HG02610 (cell line): ENCODE measurements around the gene PHACTR2.
"Not testable (repeated sequence)": the region's sequence is repeated elsewhere in the genome, so short reads cannot be mapped to it uniquely, and the experiment has no call there.

Experiments used
- ATAC-seq: cut with Tn5 transposase; IDR thresholded peaks from one replicate; pipeline ENCODE4 v1.9.1; 2021; ENCODE audit warnings: mild to moderate bottlenecking, moderate library complexity; ENCODE audit not compliant: unreplicated experiment

Gene PHACTR2

GRCh38 chr6:143759666-143760065 is 81.9 kb downstream of the PHACTR2 start:
- no peak for ATAC-seq

GRCh38 chr6:143761074-143761473 is 83.3 kb downstream of the PHACTR2 start:
- no peak for ATAC-seq

- ATAC-seq = no peak
Observed at GRCh38 chr6:143762126-143762525, 84.4 kb downstream of the PHACTR2 start.

GRCh38 chr6:143765422-143766184 is 87.8 kb downstream of the PHACTR2 start:
- no peak for ATAC-seq

GRCh38 chr6:143766185-143766553 is 88.4 kb downstream of the PHACTR2 start:
- no peak for ATAC-seq

- ATAC-seq = no peak
Observed at GRCh38 chr6:143767433-143767832, 89.7 kb downstream of the PHACTR2 start.

GRCh38 chr6:143772116-143773086 is 94.6 kb downstream of the PHACTR2 start:
- ATAC-seq = no peak

- no peak for ATAC-seq
Observed at GRCh38 chr6:143773506-143774150, 95.9 kb downstream of the PHACTR2 start.

- ATAC-seq = no peak
Observed at GRCh38 chr6:143774347-143774746, 96.6 kb downstream of the PHACTR2 start.

GRCh38 chr6:143775336-143775735 is 97.6 kb downstream of the PHACTR2 start:
- ATAC-seq = no peak

- ATAC-seq = no peak
Observed at GRCh38 chr6:143778926-143779325, 101.2 kb downstream of the PHACTR2 start.

- ATAC-seq = no peak
Observed at GRCh38 chr6:143782481-143782880, 104.7 kb downstream of the PHACTR2 start.

GRCh38 chr6:143783077-143783476 is 105.3 kb downstream of the PHACTR2 start:
- no peak for ATAC-seq

- ATAC-seq = no peak
Observed at GRCh38 chr6:143784316-143784715, 106.6 kb downstream of the PHACTR2 start.

GRCh38 chr6:143786371-143786770 is 108.6 kb downstream of the PHACTR2 start:
- ATAC-seq = not testable (repeated sequence)

- ATAC-seq = no peak
Observed at GRCh38 chr6:143792402-143793279, 114.9 kb downstream of the PHACTR2 start.

GRCh38 chr6:143793280-143793619 is 115.5 kb downstream of the PHACTR2 start:
- no peak for ATAC-seq

GRCh38 chr6:143796551-143796950 is 118.8 kb downstream of the PHACTR2 start:
- ATAC-seq = not testable (repeated sequence)

GRCh38 chr6:143798487-143798886 is 120.7 kb downstream of the PHACTR2 start:
- not testable (repeated sequence) for ATAC-seq

- ATAC-seq = no peak
Observed at GRCh38 chr6:143802833-143803565, 125.2 kb downstream of the PHACTR2 start.
